ENCODE results near the gene GPR37L1.

Gene GPR37L1

GRCh38 chr1:202123336-202123813, 658 bp downstream of the GPR37L1 start:
- H3K36me3 ChIP-seq (ENCODE audit: insufficient read depth, low read length): no peaks in the 10 kb centered on the region
- no peak overlapping the region for H3K9ac ChIP-seq (ENCODE audit: low read depth, low read length)
- H3K4me1 ChIP-seq (ENCODE audit: insufficient read depth, low read length): no peaks in the 10 kb centered on the region

GRCh38 chr1:202124142-202124541, 1.4 kb downstream of the GPR37L1 start:
- H3K9ac ChIP-seq (ENCODE audit: low read depth, low read length): no peak overlapping the region
- no peaks in the 10 kb centered on the region for H3K36me3 ChIP-seq (ENCODE audit: insufficient read depth, low read length)
- no peaks in the 10 kb centered on the region for H3K4me1 ChIP-seq (ENCODE audit: insufficient read depth, low read length)
- H3K9me3 ChIP-seq (ENCODE audit: control insufficient read depth, insufficient read depth, low read length): no peaks in the 10 kb centered on the region

More at GRCh38 chr1:202123336-202123813, 658 bp downstream of the GPR37L1 start:
- H3K9me3 ChIP-seq (ENCODE audit: control insufficient read depth, insufficient read depth, low read length): no peaks in the 10 kb centered on the region

GRCh38 chr1:202125611-202126010, 2.9 kb downstream of the GPR37L1 start:
- H3K36me3 ChIP-seq (ENCODE audit: insufficient read depth, low read length): no peaks in the 10 kb centered on the region
- H3K9ac ChIP-seq (ENCODE audit: low read depth, low read length): no peak overlapping the region
- H3K9me3 ChIP-seq (ENCODE audit: control insufficient read depth, insufficient read depth, low read length): no peaks in the 10 kb centered on the region
- no peaks in the 10 kb centered on the region for H3K4me1 ChIP-seq (ENCODE audit: insufficient read depth, low read length)

- no peaks in the 10 kb centered on the region for H3K4me1 ChIP-seq (ENCODE audit: insufficient read depth, low read length)
- H3K9me3 ChIP-seq (ENCODE audit: control insufficient read depth, insufficient read depth, low read length): no peaks in the 10 kb centered on the region
- no peak overlapping the region for H3K9ac ChIP-seq (ENCODE audit: low read depth, low read length)
- H3K36me3 ChIP-seq (ENCODE audit: insufficient read depth, low read length): no peaks in the 10 kb centered on the region
Measured at GRCh38 chr1:202126426-202126825, 3.7 kb downstream of the GPR37L1 start.

GRCh38 chr1:202127061-202127460, 4.3 kb downstream of the GPR37L1 start:
- Histone ChIP-seq H3K4me1 (ENCODE audit: insufficient read depth, low read length) (no peaks in the 10 kb centered on the region), H3K9ac (ENCODE audit: low read depth, low read length) (no peak overlapping the region), H3K36me3 (ENCODE audit: insufficient read depth, low read length) (no peaks in the 10 kb centered on the region), H3K9me3 (ENCODE audit: control insufficient read depth, insufficient read depth, low read length) (no peaks in the 10 kb centered on the region)

GRCh38 chr1:202127836-202128622, 5.3 kb downstream of the GPR37L1 start:
- no peaks in the 10 kb centered on the region for H3K4me1 ChIP-seq (ENCODE audit: insufficient read depth, low read length)
- no peaks in the 10 kb centered on the region for H3K9me3 ChIP-seq (ENCODE audit: control insufficient read depth, insufficient read depth, low read length)
- no peak overlapping the region for H3K9ac ChIP-seq (ENCODE audit: low read depth, low read length)

GRCh38 chr1:202129453-202130296, 7.0 kb downstream of the GPR37L1 start:
- Histone ChIP-seq H3K36me3 (ENCODE audit: insufficient read depth, low read length) (peaks cover 8% of the 10 kb centered on the region), H3K4me1 (ENCODE audit: insufficient read depth, low read length) (no peaks in the 10 kb centered on the region), H3K9me3 (ENCODE audit: control insufficient read depth, insufficient read depth, low read length) (no peaks in the 10 kb centered on the region), H3K9ac (ENCODE audit: low read depth, low read length) (no peak overlapping the region)

More at GRCh38 chr1:202127836-202128622, 5.3 kb downstream of the GPR37L1 start:
- H3K36me3 ChIP-seq (ENCODE audit: insufficient read depth, low read length): peaks cover 4% of the 10 kb centered on the region; the same call in 1 of the 2 replicates

GRCh38 chr1:202130297-202130721, 7.6 kb downstream of the GPR37L1 start:
- no peak overlapping the region for H3K9ac ChIP-seq (ENCODE audit: low read depth, low read length)
- no peaks in the 10 kb centered on the region for H3K9me3 ChIP-seq (ENCODE audit: control insufficient read depth, insufficient read depth, low read length)
- peaks cover 12% of the 10 kb centered on the region for H3K36me3 ChIP-seq (ENCODE audit: insufficient read depth, low read length)
- H3K4me1 ChIP-seq (ENCODE audit: insufficient read depth, low read length): no peaks in the 10 kb centered on the region; the same call in 1 of the 2 replicates

- Histone ChIP-seq H3K9ac (ENCODE audit: low read depth, low read length) (no peak overlapping the region), H3K36me3 (ENCODE audit: insufficient read depth, low read length) (peaks cover 12% of the 10 kb centered on the region), H3K9me3 (ENCODE audit: control insufficient read depth, insufficient read depth, low read length) (no peaks in the 10 kb centered on the region), H3K4me1 (ENCODE audit: insufficient read depth, low read length) (no peaks in the 10 kb centered on the region; the same call in 1 of the 2 replicates)
Measured at GRCh38 chr1:202130816-202131522, 8.3 kb downstream of the GPR37L1 start.

- Histone ChIP-seq H3K9ac (ENCODE audit: low read depth, low read length) (no peak overlapping the region), H3K4me1 (ENCODE audit: insufficient read depth, low read length) (no peaks in the 10 kb centered on the region; the same call in 1 of the 2 replicates), H3K36me3 (ENCODE audit: insufficient read depth, low read length) (peaks cover 12% of the 10 kb centered on the region), H3K9me3 (ENCODE audit: control insufficient read depth, insufficient read depth, low read length) (no peaks in the 10 kb centered on the region)
Measured at GRCh38 chr1:202131956-202132821, 9.5 kb downstream of the GPR37L1 start.

GRCh38 chr1:202133001-202133400, 10.3 kb downstream of the GPR37L1 start:
- no peaks in the 10 kb centered on the region for H3K9me3 ChIP-seq (ENCODE audit: control insufficient read depth, insufficient read depth, low read length)
- no peaks in the 10 kb centered on the region; the same call in 1 of the 2 replicates for H3K4me1 ChIP-seq (ENCODE audit: insufficient read depth, low read length)
- H3K9ac ChIP-seq (ENCODE audit: low read depth, low read length): no peak overlapping the region
- peaks cover 12% of the 10 kb centered on the region for H3K36me3 ChIP-seq (ENCODE audit: insufficient read depth, low read length)

- Histone ChIP-seq H3K4me1 (ENCODE audit: insufficient read depth, low read length) (no peaks in the 10 kb centered on the region; the same call in none of the 2 replicates), H3K9ac (ENCODE audit: low read depth, low read length) (no peak overlapping the region), H3K36me3 (ENCODE audit: insufficient read depth, low read length) (peaks cover 12% of the 10 kb centered on the region), H3K9me3 (ENCODE audit: control insufficient read depth, insufficient read depth, low read length) (no peaks in the 10 kb centered on the region)
Measured at GRCh38 chr1:202133496-202133895, 10.8 kb downstream of the GPR37L1 start.

GRCh38 chr1:202133989-202134388, 11.3 kb downstream of the GPR37L1 start:
- Histone ChIP-seq H3K9me3 (ENCODE audit: control insufficient read depth, insufficient read depth, low read length) (no peaks in the 10 kb centered on the region), H3K36me3 (ENCODE audit: insufficient read depth, low read length) (peaks cover 12% of the 10 kb centered on the region), H3K9ac (ENCODE audit: low read depth, low read length) (no peak overlapping the region), H3K4me1 (ENCODE audit: insufficient read depth, low read length) (no peaks in the 10 kb centered on the region; the same call in none of the 2 replicates)

Measured in ES-I3 (cell line).